H1 (cell line): ENCODE measurements around the gene SHCBP1L. TPM values are rescaled to one million over a fixed set of nuclear protein-coding genes. Genes with fewer than 3 reads are reported as not detected.

ENCODE experiments used
- CTCF ChIA-PET: fragments of 300-600 bp; sonication (Branson Sonifier 250); formaldehyde crosslinking; loops from one replicate; lab custom pipeline; 2021; ENCODE audit not compliant: partially characterized antibody; lab: Charles Lee
- POLR2A ChIA-PET: fragments of 300-600 bp; sonication (Branson Sonifier 250); formaldehyde crosslinking; loops from one replicate; lab custom pipeline; 2021; ENCODE audit warnings: inconsistent platforms; ENCODE audit not compliant: partially characterized antibody; lab: Charles Lee
- DNase-seq, 2 experiments: peaks; one replicate each; pipeline versions ENCODE4 v3.0.0 to v3.0.0-alpha.2; 2010 to 2022; ENCODE audit warnings: low spot score in 2 of 2, low read depth in 1 of 2, mixed read lengths in 1 of 2
- FAIRE-seq: peaks from 2 replicates; lab custom pipeline; 2011; peaks lifted over from hg19 to GRCh38; lab: Jason Lieb, UNC
- H2AFZ ChIP-seq: 2 replicates; pipeline ENCODE4 v1.8.1; 2012; ENCODE audit warnings: low read length, inconsistent platforms
- H2AK5ac ChIP-seq: 2 replicates; pipeline ENCODE4 v1.6.1; 2013; ENCODE audit warnings: low read depth, low read length
- H2BK120ac ChIP-seq: replicated peaks from 2 replicates; pipeline ENCODE3; 2013; ENCODE audit warnings: low read depth, low read length, inconsistent platforms
- H2BK12ac ChIP-seq: 2 replicates; pipeline ENCODE4 v1.6.1; 2013; ENCODE audit warnings: low read depth, low read length
- H2BK15ac ChIP-seq: 2 replicates; pipeline ENCODE4 v1.6.1; 2013; ENCODE audit warnings: low read length
- H2BK20ac ChIP-seq: 2 replicates; pipeline ENCODE4 v1.6.1; 2013; ENCODE audit warnings: low read length
- H2BK5ac ChIP-seq: 2 replicates; pipeline ENCODE4 v1.6.1; 2013; ENCODE audit warnings: low read depth, low read length
- H3K14ac ChIP-seq: 2 replicates; pipeline ENCODE4 v1.6.1; 2013; ENCODE audit warnings: inconsistent platforms; ENCODE audit not compliant: insufficient read length
- H3K18ac ChIP-seq: 2 replicates; pipeline ENCODE4 v1.6.1; 2013; ENCODE audit warnings: low read length; ENCODE audit errors: extremely low read depth
- H3K23ac ChIP-seq: 2 replicates; pipeline ENCODE4 v1.6.1; 2013; ENCODE audit warnings: inconsistent platforms; ENCODE audit not compliant: insufficient read length
- H3K23me2 ChIP-seq: 2 replicates; pipeline ENCODE4 v1.6.1; 2013; ENCODE audit warnings: low read depth, low read length
- H3K27ac ChIP-seq: 2 replicates; pipeline ENCODE4 v1.6.1; 2011; ENCODE audit warnings: low read depth, low read length, inconsistent platforms
- H3K27me3 ChIP-seq, 4 experiments: replicated peaks in 1 of 4; 1 replicate in 1 of 4; 2 replicates in 3 of 4; pipeline versions ENCODE4 v1.6.1 to v1.8.1; 2011 to 2013; ENCODE audit warnings: low read length in 3 of 4, mild to moderate bottlenecking in 3 of 4, inconsistent platforms in 2 of 4, mixed read lengths in 2 of 4, moderate library complexity in 1 of 4; ENCODE audit not compliant: control insufficient read depth in 3 of 4, insufficient read depth in 3 of 4; ENCODE audit errors: extremely low read depth in 1 of 4
- H3K36me3 ChIP-seq, 4 experiments: 2 replicates each; pipeline versions ENCODE4 v1.6.1 to v1.8.1; 2011 to 2013; ENCODE audit warnings: mild to moderate bottlenecking in 4 of 4, low read length in 3 of 4, moderate library complexity in 2 of 4, control low read depth in 1 of 4, inconsistent platforms in 1 of 4; ENCODE audit not compliant: insufficient read depth in 4 of 4, control insufficient read depth in 2 of 4
- H3K4ac ChIP-seq: replicated peaks from 2 replicates; pipeline ENCODE3; 2013; ENCODE audit warnings: low read length, low read depth, mixed read lengths, inconsistent platforms; ENCODE audit not compliant: insufficient read length
- H3K4me1 ChIP-seq, 4 experiments: replicated peaks in 1 of 4; 1 replicate in 1 of 4; 2 replicates in 3 of 4; pipeline versions ENCODE4 v1.6.1 to v1.8.1; 2011 to 2013; ENCODE audit warnings: low read length in 3 of 4, inconsistent platforms in 2 of 4, mixed read lengths in 1 of 4; ENCODE audit not compliant: insufficient read depth in 4 of 4, control insufficient read depth in 3 of 4
- H3K4me2 ChIP-seq, 2 experiments: 2 replicates each; pipeline versions ENCODE4 v1.6.1 to v1.8.1; 2011 to 2013; ENCODE audit warnings: low read depth in 2 of 2, low read length in 2 of 2, control low read depth in 1 of 2, inconsistent platforms in 1 of 2, mild to moderate bottlenecking in 1 of 2; ENCODE audit not compliant: insufficient read depth in 1 of 2
- H3K4me3 ChIP-seq, 4 experiments: fragments of 200-600, 300-600 bp in 1 of 4; sonication (generic), shearing (Covaris generic), sonication (Bioruptor Twin) in 1 of 4; 2 replicates each; pipeline versions ENCODE4 v1.5.1 to v1.8.1; 2011 to 2016; ENCODE audit warnings: low read length in 4 of 4, low read depth in 3 of 4, control low read depth in 2 of 4, inconsistent platforms in 2 of 4, mild to moderate bottlenecking in 2 of 4, mixed read lengths in 1 of 4, moderate library complexity in 1 of 4; ENCODE audit not compliant: insufficient read depth in 2 of 4; ENCODE audit errors: extremely low read depth in 1 of 4
- H3K56ac ChIP-seq: replicated peaks from 2 replicates; pipeline ENCODE3; 2013; ENCODE audit warnings: low read depth, mild to moderate bottlenecking, mixed read lengths, low read length, inconsistent platforms; ENCODE audit not compliant: insufficient read length
- H3K79me1 ChIP-seq: 2 replicates; pipeline ENCODE4 v1.6.1; 2013; ENCODE audit warnings: low read depth, low read length, control low read depth
- H3K79me2 ChIP-seq, 2 experiments: 2 replicates each; pipeline versions ENCODE4 v1.6.1 to v1.8.1; 2012 to 2013; ENCODE audit warnings: low read length in 2 of 2, mild to moderate bottlenecking in 2 of 2, inconsistent platforms in 1 of 2; ENCODE audit not compliant: insufficient read depth in 2 of 2, control insufficient read depth in 1 of 2
- H3K9ac ChIP-seq, 4 experiments: replicated peaks in 1 of 4; 1 replicate in 1 of 4; 2 replicates in 3 of 4; pipeline versions ENCODE4 v1.6.1 to v1.8.1; 2011 to 2013; ENCODE audit warnings: low read depth in 3 of 4, low read length in 3 of 4, control low read depth in 2 of 4, mild to moderate bottlenecking in 2 of 4, moderate library complexity in 2 of 4, inconsistent platforms in 1 of 4; ENCODE audit errors: extremely low read depth in 1 of 4
- H3K9me3 ChIP-seq, 2 experiments: 2 replicates each; pipeline versions ENCODE4 v1.6.1 to v1.8.1; 2012 to 2013; ENCODE audit warnings: mild to moderate bottlenecking in 2 of 2, moderate library complexity in 2 of 2, control low read depth in 1 of 2, inconsistent platforms in 1 of 2, low read depth in 1 of 2, low read length in 1 of 2, mixed read lengths in 1 of 2; ENCODE audit not compliant: insufficient read depth in 2 of 2
- H4K20me1 ChIP-seq, 2 experiments: replicated peaks in 1 of 2; 2 replicates each; pipeline versions ENCODE3 to v1.8.1; 2011 to 2013; ENCODE audit warnings: inconsistent platforms in 2 of 2, low read length in 2 of 2, mild to moderate bottlenecking in 1 of 2; ENCODE audit not compliant: insufficient read depth in 2 of 2, control insufficient read depth in 1 of 2
- H4K5ac ChIP-seq: 2 replicates; pipeline ENCODE4 v1.6.1; 2013; ENCODE audit warnings: low read length, low read depth, mixed read lengths, inconsistent platforms; ENCODE audit not compliant: insufficient read length
- H4K8ac ChIP-seq: 2 replicates; pipeline ENCODE4 v1.8.0; 2013; ENCODE audit warnings: mild to moderate bottlenecking, moderate library complexity, low read length, inconsistent platforms; ENCODE audit not compliant: insufficient read depth; ENCODE audit errors: extremely low read depth
- H4K91ac ChIP-seq: replicated peaks from 2 replicates; pipeline ENCODE3; 2013; ENCODE audit warnings: low read length, mixed read lengths, inconsistent platforms; ENCODE audit not compliant: insufficient read length
- CBX8 ChIP-seq: fragments of 300-800, 300-1000 bp; sonication (generic); IDR thresholded peaks from 2 replicates; pipeline ENCODE4 v1.7.1; 2016; ENCODE audit warnings: low read depth, low read length, borderline replicate concordance
- CREB1 ChIP-seq: IDR thresholded peaks from 2 replicates; pipeline ENCODE4 v1.6.1; 2012; ENCODE audit warnings: inconsistent platforms
- EGR1 ChIP-seq: IDR thresholded peaks from 2 replicates; pipeline ENCODE4 v1.6.1; 2011; ENCODE audit warnings: low read depth, low read length, borderline replicate concordance
- HDAC2 ChIP-seq, 2 experiments: fragments of 300-600 bp in 1 of 2; sonication (generic) in 1 of 2; IDR thresholded peaks; 2 replicates each; pipeline ENCODE4 v1.6.1; 2011 to 2012; ENCODE audit warnings: low read depth in 2 of 2, low read length in 2 of 2, mild to moderate bottlenecking in 2 of 2, moderate library complexity in 2 of 2, borderline replicate concordance in 1 of 2, inconsistent platforms in 1 of 2
- HDAC6 ChIP-seq: IDR thresholded peaks from one replicate; pipeline ENCODE4 v1.7.1; 2012; ENCODE audit warnings: low read depth, mild to moderate bottlenecking, inconsistent platforms, low read length, moderate library complexity
- KDM1A ChIP-seq: fragments of 200-600, 300-600 bp; sonication (generic); IDR thresholded peaks from 2 replicates; pipeline ENCODE4 v1.7.1; 2016; ENCODE audit warnings: mild to moderate bottlenecking, low read length, borderline replicate concordance
- MAFK ChIP-seq: IDR thresholded peaks from 2 replicates; pipeline ENCODE4 v1.6.1; 2012; ENCODE audit warnings: low read depth, mild to moderate bottlenecking, improper control_type of control experiment, low read length
- NANOG ChIP-seq: IDR thresholded peaks from 2 replicates; pipeline ENCODE4 v1.6.1; 2011; ENCODE audit warnings: low read length, low read depth, mild to moderate bottlenecking, inconsistent platforms; ENCODE audit not compliant: insufficient read depth, poor library complexity, severe bottlenecking
- POLR2A ChIP-seq, 2 experiments: IDR thresholded peaks; 1 replicate in 1 of 2; 2 replicates in 1 of 2; pipeline ENCODE4 v1.6.1; 2011; ENCODE audit warnings: low read depth in 2 of 2, low read length in 2 of 2, mild to moderate bottlenecking in 2 of 2; ENCODE audit errors: control extremely low read depth in 1 of 2
- POLR2AphosphoS5 ChIP-seq: IDR thresholded peaks from 2 replicates; pipeline ENCODE4 v1.6.1; 2011; ENCODE audit warnings: low read depth, low read length
- RNF2 ChIP-seq: fragments of 200-900, 300-1000 bp; sonication (generic); IDR thresholded peaks from 2 replicates; pipeline ENCODE4 v1.7.1; 2016; ENCODE audit warnings: borderline replicate concordance, low read depth, mild to moderate bottlenecking, antibody characterized with exemption, low read length; ENCODE audit not compliant: poor library complexity, severe bottlenecking; ENCODE audit errors: missing control alignments
- SRF ChIP-seq: IDR thresholded peaks from 2 replicates; pipeline ENCODE4 v1.6.1; 2011; ENCODE audit warnings: mild to moderate bottlenecking, low read depth, low read length, moderate library complexity
- WGBS, 2 experiments: shearing (Covaris generic) in 1 of 2; methylation state at CpG; one replicate each; pipeline versions ENCODE4 v1.1.6 to v1.1.7; 2013 to 2015; ENCODE audit warnings: low lambda C conversion rate in 2 of 2, mixed read lengths in 2 of 2, inconsistent platforms in 1 of 2, low coverage in 1 of 2, missing lambda C conversion rate in 1 of 2; ENCODE audit not compliant: insufficient replicate concordance in 2 of 2, insufficient coverage in 1 of 2, insufficient read length in 1 of 2; ENCODE audit errors: extremely low coverage in 1 of 2, missing lambda C conversion rate in 1 of 2; 5-methylcytosine and 5-hydroxymethylcytosine counted together
- polyA plus RNA-seq, 7 experiments: library from polyadenylated mRNA; depleted of rRNA in 3 of 7; stranded (reverse) in 5 of 7; unstranded in 2 of 7; fragments of >200 nt in 5 of 7; fragments of 200-250 nt in 2 of 7; gene quantifications; 1 replicate in 5 of 7; 2 replicates in 1 of 7; 4 replicates in 1 of 7; pipeline versions ENCODE4 v1.2.1 to v1.2.3, GENCODE V29; 2011 to 2013; ENCODE audit warnings: missing spikeins in 2 of 7, mixed read lengths in 2 of 7
- total RNA-seq: library from RNA; stranded (reverse); fragmentation: NEBNext Ultra II Directional; extraction: Animal tissue kit (Norgen Biotek cat#: 25700); gene quantifications from 2 replicates; pipeline ENCODE4 v1.2.1, GENCODE V29; 2021
- TF ChIP-seq, protein P1 (sequence below): IDR thresholded peaks from 2 replicates; pipeline ENCODE4 v1.6.1; 2011; ENCODE audit warnings: low read depth, mild to moderate bottlenecking, low read length; ENCODE audit not compliant: insufficient read depth

Gene SHCBP1L
- total and polyA plus RNA-seq, 2 of the 8 experiments (the other 6 are each of a cell fraction or from before 2014, with no cell fraction given) = not detected

DNA sequence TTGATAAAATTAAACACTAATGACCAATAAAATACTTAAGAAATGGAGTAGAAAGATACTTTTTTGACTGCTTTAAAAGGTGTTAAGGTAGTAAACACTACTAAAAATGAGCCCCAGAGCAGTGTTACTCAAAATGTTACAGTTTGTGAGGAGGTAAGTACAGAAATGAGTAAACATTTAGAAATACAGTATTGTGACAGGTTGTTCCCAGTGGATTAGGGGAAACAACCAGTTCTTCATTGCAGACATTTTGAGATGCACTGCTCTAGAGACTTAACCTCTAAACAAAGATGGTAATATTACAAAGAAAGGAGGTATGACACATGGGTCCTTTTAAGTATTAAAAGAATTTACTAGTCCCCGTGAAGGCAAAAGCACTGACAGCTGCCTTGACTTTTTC lies 101.1 kb downstream of the SHCBP1L start:
- H3K4me2 ChIP-seq = no peak overlapping the region
- H2AFZ ChIP-seq = no peak overlapping the region
- H3K18ac ChIP-seq = no peak overlapping the region
- no peak overlapping the region for H4K91ac ChIP-seq
- CTCF ChIA-PET = no interaction called here
- no peaks in the 10 kb centered on the region for H3K4me1 ChIP-seq
- no peak overlapping the region for H2AK5ac ChIP-seq
- no peak overlapping the region for H2BK120ac ChIP-seq
- no peak overlapping the region for H2BK12ac ChIP-seq
- H3K79me2 ChIP-seq = peaks cover 7 to 95% of the 10 kb centered on the region in 2 experiments; a peak in 3 of 4 replicates
- no peak overlapping the region for H3K56ac ChIP-seq
- H3K23me2 ChIP-seq = no peaks in the 10 kb centered on the region
- no peak overlapping the region for H3K27ac ChIP-seq
- POLR2A ChIA-PET = interaction anchor here (0.7 to 7.8 kb wide), 6 partner anchors 6 to 38 kb away, joined by 3 to 85 read pairs (median 18); partner anchors contain the start of gene DHX9
- H3K4me3 ChIP-seq = no peak overlapping the region
- H3K9ac ChIP-seq = no peak overlapping the region
- H3K9me3 ChIP-seq = no peaks in the 10 kb centered on the region
- peaks cover 3% of the 10 kb centered on the region; the same call in 1 of the 2 replicates for H3K79me1 ChIP-seq
- no peak overlapping the region for H3K14ac ChIP-seq
- no peaks in the 10 kb centered on the region for H3K27me3 ChIP-seq
- no peak overlapping the region for H3K23ac ChIP-seq
- FAIRE-seq = no peak
- no peak overlapping the region for H4K8ac ChIP-seq
- 87% methylated on average over 1 of the region's 1 CpG; no CpG with 5 or more reads in 1 of the 2 experiments for WGBS, 2 experiments
- no peak overlapping the region for H2BK15ac ChIP-seq
- H3K4ac ChIP-seq = no peak overlapping the region
- H2BK5ac ChIP-seq = no peak overlapping the region
- peaks cover 49 to 97% (median 86%) of the 10 kb centered on the region in 4 experiments for H3K36me3 ChIP-seq
- H4K20me1 ChIP-seq = peaks cover 18 to 21% of the 10 kb centered on the region in 2 experiments
- DNase-seq = no peak
- H2BK20ac ChIP-seq = no peak overlapping the region
- no peak overlapping the region for H4K5ac ChIP-seq
- TF ChIP-seq POLR2AphosphoS5 (no peak), EGR1 (no peak), KDM1A (no peak), POLR2A (IDR thresholded peaks at IDR 0.05; ENCODE audit: control extremely low read depth in 1 of 2, low read depth in 2 of 2, low read length in 2 of 2) (no peak), HDAC6 (no peak), CREB1 (no peak), NANOG (no peak), CBX8 (no peak), MAFK (no peak), SRF (no peak), RNF2 (no peak), HDAC2 (IDR thresholded peaks at IDR 0.05; ENCODE audit: borderline replicate concordance in 1 of 2, low read depth in 2 of 2, low read length in 2 of 2) (no peak)
- TF ChIP-seq, protein P1, sequence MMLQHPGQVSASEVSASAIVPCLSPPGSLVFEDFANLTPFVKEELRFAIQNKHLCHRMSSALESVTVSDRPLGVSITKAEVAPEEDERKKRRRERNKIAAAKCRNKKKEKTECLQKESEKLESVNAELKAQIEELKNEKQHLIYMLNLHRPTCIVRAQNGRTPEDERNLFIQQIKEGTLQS = no peak
